ENCODE results near the gene LDLRAD4.

DNA sequence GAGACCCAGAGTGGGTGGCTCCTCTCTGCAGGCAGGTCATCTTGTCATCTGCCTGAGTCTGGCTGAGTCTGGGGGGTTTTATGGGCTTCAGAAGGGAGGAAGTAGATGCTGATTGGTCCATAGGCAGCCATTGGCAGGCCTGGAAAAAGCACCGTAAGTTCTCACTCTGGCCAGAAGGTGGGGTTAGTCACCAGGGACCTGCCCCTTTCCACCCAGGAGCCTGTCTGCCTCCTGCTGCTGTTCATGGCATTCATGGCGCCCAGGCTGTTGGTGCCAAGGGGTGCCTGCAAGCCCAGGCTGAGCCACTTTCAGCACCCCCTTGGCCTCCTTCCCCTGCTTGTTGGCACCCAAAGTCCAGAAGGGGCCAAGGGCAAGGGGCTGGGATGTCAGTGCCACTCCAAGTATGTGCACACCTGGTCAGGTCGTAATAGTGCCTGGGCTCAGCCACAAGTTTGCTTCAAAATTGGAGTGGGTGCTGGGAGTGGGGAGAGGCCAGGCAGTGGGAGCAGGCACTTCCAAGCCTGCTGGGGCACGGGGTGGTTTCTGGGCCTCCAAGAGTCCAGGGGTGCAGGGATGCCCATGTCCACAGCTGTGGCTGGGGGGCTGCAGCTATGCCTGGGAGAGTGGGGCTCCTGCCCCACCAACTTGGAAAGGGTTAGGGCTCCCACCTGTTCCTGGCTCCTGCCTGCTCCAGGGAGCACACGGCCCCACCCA is 329.7 kb downstream of the LDLRAD4 start:
- TF ChIP-seq TEAD4 (IDR thresholded peaks at IDR 0.05; ENCODE audit: low read length): no peak
- TF ChIP-seq TEAD4 (CRISPR knock-in tag; IDR thresholded peaks at IDR 0.05; ENCODE audit: borderline replicate concordance): no peak
- TF ChIP-seq, protein P1, sequence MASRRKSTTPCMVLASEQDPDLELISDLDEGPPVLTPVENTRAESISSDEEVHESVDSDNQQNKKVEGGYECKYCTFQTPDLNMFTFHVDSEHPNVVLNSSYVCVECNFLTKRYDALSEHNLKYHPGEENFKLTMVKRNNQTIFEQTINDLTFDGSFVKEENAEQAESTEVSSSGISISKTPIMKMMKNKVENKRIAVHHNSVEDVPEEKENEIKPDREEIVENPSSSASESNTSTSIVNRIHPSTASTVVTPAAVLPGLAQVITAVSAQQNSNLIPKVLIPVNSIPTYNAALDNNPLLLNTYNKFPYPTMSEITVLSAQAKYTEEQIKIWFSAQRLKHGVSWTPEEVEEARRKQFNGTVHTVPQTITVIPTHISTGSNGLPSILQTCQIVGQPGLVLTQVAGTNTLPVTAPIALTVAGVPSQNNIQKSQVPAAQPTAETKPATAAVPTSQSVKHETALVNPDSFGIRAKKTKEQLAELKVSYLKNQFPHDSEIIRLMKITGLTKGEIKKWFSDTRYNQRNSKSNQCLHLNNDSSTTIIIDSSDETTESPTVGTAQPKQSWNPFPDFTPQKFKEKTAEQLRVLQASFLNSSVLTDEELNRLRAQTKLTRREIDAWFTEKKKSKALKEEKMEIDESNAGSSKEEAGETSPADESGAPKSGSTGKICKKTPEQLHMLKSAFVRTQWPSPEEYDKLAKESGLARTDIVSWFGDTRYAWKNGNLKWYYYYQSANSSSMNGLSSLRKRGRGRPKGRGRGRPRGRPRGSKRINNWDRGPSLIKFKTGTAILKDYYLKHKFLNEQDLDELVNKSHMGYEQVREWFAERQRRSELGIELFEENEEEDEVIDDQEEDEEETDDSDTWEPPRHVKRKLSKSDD (conservative IDR thresholded peaks at IDR 0.05; ENCODE audit: low read length): no peak
- TF ChIP-seq, protein P2, sequence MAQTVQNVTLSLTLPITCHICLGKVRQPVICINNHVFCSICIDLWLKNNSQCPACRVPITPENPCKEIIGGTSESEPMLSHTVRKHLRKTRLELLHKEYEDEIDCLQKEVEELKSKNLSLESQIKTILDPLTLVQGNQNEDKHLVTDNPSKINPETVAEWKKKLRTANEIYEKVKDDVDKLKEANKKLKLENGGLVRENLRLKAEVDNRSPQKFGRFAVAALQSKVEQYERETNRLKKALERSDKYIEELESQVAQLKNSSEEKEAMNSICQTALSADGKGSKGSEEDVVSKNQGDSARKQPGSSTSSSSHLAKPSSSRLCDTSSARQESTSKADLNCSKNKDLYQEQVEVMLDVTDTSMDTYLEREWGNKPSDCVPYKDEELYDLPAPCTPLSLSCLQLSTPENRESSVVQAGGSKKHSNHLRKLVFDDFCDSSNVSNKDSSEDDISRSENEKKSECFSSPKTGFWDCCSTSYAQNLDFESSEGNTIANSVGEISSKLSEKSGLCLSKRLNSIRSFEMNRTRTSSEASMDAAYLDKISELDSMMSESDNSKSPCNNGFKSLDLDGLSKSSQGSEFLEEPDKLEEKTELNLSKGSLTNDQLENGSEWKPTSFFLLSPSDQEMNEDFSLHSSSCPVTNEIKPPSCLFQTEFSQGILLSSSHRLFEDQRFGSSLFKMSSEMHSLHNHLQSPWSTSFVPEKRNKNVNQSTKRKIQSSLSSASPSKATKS (CRISPR knock-in tag; IDR thresholded peaks at IDR 0.05): no peak
- TF ChIP-seq, protein P3, sequence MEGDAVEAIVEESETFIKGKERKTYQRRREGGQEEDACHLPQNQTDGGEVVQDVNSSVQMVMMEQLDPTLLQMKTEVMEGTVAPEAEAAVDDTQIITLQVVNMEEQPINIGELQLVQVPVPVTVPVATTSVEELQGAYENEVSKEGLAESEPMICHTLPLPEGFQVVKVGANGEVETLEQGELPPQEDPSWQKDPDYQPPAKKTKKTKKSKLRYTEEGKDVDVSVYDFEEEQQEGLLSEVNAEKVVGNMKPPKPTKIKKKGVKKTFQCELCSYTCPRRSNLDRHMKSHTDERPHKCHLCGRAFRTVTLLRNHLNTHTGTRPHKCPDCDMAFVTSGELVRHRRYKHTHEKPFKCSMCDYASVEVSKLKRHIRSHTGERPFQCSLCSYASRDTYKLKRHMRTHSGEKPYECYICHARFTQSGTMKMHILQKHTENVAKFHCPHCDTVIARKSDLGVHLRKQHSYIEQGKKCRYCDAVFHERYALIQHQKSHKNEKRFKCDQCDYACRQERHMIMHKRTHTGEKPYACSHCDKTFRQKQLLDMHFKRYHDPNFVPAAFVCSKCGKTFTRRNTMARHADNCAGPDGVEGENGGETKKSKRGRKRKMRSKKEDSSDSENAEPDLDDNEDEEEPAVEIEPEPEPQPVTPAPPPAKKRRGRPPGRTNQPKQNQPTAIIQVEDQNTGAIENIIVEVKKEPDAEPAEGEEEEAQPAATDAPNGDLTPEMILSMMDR (IDR thresholded peaks at IDR 0.05 in 2 of 3, conservative IDR thresholded peaks at IDR 0.05 in 1 of 3; ENCODE audit: insufficient read depth in 2 of 3, low read depth in 1 of 3, low read length in 3 of 3): peak in 2 of 3 experiments; percentile 7 to 9; a peak in 1 of 6 replicates
- TF ChIP-seq, protein P4, sequence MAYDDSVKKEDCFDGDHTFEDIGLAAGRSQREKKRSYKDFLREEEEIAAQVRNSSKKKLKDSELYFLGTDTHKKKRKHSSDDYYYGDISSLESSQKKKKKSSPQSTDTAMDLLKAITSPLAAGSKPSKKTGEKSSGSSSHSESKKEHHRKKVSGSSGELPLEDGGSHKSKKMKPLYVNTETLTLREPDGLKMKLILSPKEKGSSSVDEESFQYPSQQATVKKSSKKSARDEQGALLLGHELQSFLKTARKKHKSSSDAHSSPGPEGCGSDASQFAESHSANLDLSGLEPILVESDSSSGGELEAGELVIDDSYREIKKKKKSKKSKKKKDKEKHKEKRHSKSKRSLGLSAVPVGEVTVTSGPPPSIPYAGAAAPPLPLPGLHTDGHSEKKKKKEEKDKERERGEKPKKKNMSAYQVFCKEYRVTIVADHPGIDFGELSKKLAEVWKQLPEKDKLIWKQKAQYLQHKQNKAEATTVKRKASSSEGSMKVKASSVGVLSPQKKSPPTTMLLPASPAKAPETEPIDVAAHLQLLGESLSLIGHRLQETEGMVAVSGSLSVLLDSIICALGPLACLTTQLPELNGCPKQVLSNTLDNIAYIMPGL (CRISPR knock-in tag; IDR thresholded peaks at IDR 0.05): no peak
- no peak for TF ChIP-seq CC2D1A (IDR thresholded peaks at IDR 0.05)
- no peak for TF ChIP-seq SP1 (CRISPR knock-in tag; IDR thresholded peaks at IDR 0.05)
- TF ChIP-seq MECOM (CRISPR knock-in tag; IDR thresholded peaks at IDR 0.05): no peak
- no peak for TF ChIP-seq EZH2 (IDR thresholded peaks at IDR 0.05; ENCODE audit: borderline replicate concordance, low read depth, low read length)
- no peak for TF ChIP-seq ZNF184 (CRISPR knock-in tag; IDR thresholded peaks at IDR 0.05)
- TF ChIP-seq EP300 (IDR thresholded peaks at IDR 0.05; ENCODE audit: low read length): no peak
- TF ChIP-seq ZNF644 (tag; IDR thresholded peaks at IDR 0.05; ENCODE audit: low read depth): no peak

Data from K562 (cell line).